NCI-H1048 (cell line): Measurements from ENCODE around the gene ADGRF5.

Experiments used
- DNase-seq: peaks from one replicate; lab custom pipeline; 2025; lab: John Stamatoyannopoulos, UW

The ADGRF5 gene

GRCh38 chr6:46921731-46922130 lies at the start of gene ADGRF5:
Gene ADGRF5 (minus strand): TSS chr6:46921938. CDS start chr6:46906762, 15,176 bp downstream.
- DNase-seq: no peak

- no peak for DNase-seq
These were observed 47.5 kb upstream of the ADGRF5 start for GRCh38 chr6:46969206-46969605.

GRCh38 chr6:46967826-46968349 lies 46.1 kb upstream of the ADGRF5 start:
- no peak for DNase-seq

- DNase-seq: no peak
These were observed 43.2 kb upstream of the ADGRF5 start for GRCh38 chr6:46964716-46965519.

- no peak for DNase-seq
These were observed 41.9 kb upstream of the ADGRF5 start for GRCh38 chr6:46963626-46964025.

- no peak for DNase-seq
These were observed 41.3 kb upstream of the ADGRF5 start for GRCh38 chr6:46963039-46963438.

- no peak for DNase-seq
These were observed 40.0 kb upstream of the ADGRF5 start for GRCh38 chr6:46961711-46962110.

- no peak for DNase-seq
These were observed 39.5 kb upstream of the ADGRF5 start for GRCh38 chr6:46961232-46961631.

GRCh38 chr6:46959419-46959818 lies 37.7 kb upstream of the ADGRF5 start:
- DNase-seq: no peak

- no peak for DNase-seq
These were observed 34.7 kb upstream of the ADGRF5 start for GRCh38 chr6:46956409-46956808.

- DNase-seq: no peak
These were observed 33.2 kb upstream of the ADGRF5 start for GRCh38 chr6:46954837-46955451.

- DNase-seq: no peak
These were observed 32.2 kb upstream of the ADGRF5 start for GRCh38 chr6:46953921-46954320.

- DNase-seq: no peak
These were observed 28.0 kb upstream of the ADGRF5 start for GRCh38 chr6:46949632-46950280.

GRCh38 chr6:46948699-46949098 lies 27.0 kb upstream of the ADGRF5 start:
- no peak for DNase-seq

GRCh38 chr6:46947497-46947896 lies 25.8 kb upstream of the ADGRF5 start:
- DNase-seq: no peak

GRCh38 chr6:46940433-46941226 lies 18.9 kb upstream of the ADGRF5 start:
- no peak for DNase-seq

- DNase-seq: no peak
These were observed 15.9 kb upstream of the ADGRF5 start for GRCh38 chr6:46937642-46938041.

- DNase-seq: no peak
These were observed 13.9 kb upstream of the ADGRF5 start for GRCh38 chr6:46935687-46936086.

GRCh38 chr6:46933751-46934150 lies 12.0 kb upstream of the ADGRF5 start:
- no peak for DNase-seq

- no peak for DNase-seq
These were observed 11.0 kb upstream of the ADGRF5 start for GRCh38 chr6:46932526-46933319.

- DNase-seq: no peak
These were observed 9.7 kb upstream of the ADGRF5 start for GRCh38 chr6:46931416-46931815.
